Peyer's patch (tissue), 4 donors: ENCODE measurements around the gene TNRC6B. TPM values are rescaled to one million over a fixed set of nuclear protein-coding genes. Genes with fewer than 3 reads are reported as not detected.

ENCODE experiments used
- DNase-seq, 3 donors: peaks; one replicate each; pipeline ENCODE4 v3.0.0-alpha.2; 2017 to 2019
- H3K27ac ChIP-seq, 4 donors: fragments of 200-600 bp; sonication (generic); one replicate each; pipeline ENCODE4 v1.5.1; 2016 to 2019
- H3K27me3 ChIP-seq, 2 donors: fragments of 200-600 bp; sonication (generic); one replicate each; pipeline ENCODE4 v1.5.1; 2019
- H3K36me3 ChIP-seq, 3 donors: fragments of 200-600 bp; sonication (generic); one replicate each; pipeline ENCODE4 v1.5.1; 2016 to 2019
- H3K4me1 ChIP-seq, 4 donors: fragments of 200-600 bp; sonication (generic); one replicate each; pipeline ENCODE4 v1.5.1; 2016 to 2019
- H3K4me3 ChIP-seq, 4 donors: fragments of 200-600 bp; sonication (generic); 1 replicate in 3 of 4; 2 replicates in 1 of 4; pipeline ENCODE4 v1.5.1; 2016 to 2019; ENCODE audit warnings: mild to moderate bottlenecking in 1 of 4
- H3K9me3 ChIP-seq, 4 donors: fragments of 200-600 bp; sonication (generic); one replicate each; pipeline ENCODE4 v1.5.1; 2016 to 2019; ENCODE audit warnings: mild to moderate bottlenecking in 1 of 4
- POLR2A ChIP-seq, 2 donors: fragments of 450-650 bp; IDR thresholded peaks; one replicate each; pipeline ENCODE4 v1.5.1; 2017; ENCODE audit warnings: antibody characterized with exemption in 2 of 2, mild to moderate bottlenecking in 2 of 2, moderate library complexity in 2 of 2
- total RNA-seq, 4 donors: library from RNA; depleted of rRNA; stranded (reverse); fragments of >200 nt; gene quantifications; one replicate each; pipeline ENCODE4 v1.1.0, GENCODE V29; 2016

TNRC6B gene
- total RNA-seq, 4 donors from 2014 or later = 43.6 to 169 (median 54.0) TPM

DNA sequence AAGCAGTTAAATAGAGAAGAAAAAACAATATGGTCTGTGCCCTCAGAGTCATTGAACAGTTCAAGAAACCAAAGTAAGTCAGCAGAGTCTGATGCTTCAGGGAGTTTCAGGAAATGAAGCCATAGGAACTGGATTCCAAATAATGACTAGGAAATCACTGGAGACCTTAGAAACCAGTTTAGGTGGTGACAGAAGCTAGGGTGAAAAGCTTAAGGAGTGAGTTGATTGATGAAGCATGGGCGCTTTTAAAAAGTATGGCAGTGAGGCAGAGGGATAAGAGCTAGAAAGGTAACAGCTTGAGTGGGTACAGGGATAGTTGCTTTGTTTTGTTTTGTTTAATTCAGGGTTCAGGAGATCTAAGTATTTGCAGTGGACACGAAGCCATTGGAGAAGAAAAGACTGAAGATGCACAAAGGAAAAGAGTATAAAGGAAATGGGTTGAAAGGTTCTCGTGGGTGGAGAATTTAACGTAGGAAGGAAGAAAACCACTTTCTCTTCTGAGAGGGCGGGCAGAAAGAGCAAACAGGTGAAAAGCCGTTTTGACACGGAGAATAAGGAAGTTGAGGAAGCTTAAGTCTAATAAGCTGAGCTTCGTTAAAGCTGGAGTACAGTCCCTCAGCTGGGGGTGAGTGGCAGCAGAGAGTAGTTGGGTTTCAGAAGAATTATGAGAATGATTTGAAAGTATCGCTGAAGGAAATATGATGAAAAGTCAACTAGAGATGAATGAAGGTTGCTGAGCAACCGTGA lies 207.5 kb downstream of the TNRC6B start:
- peak overlapping the region; percentile 26 to 74 (median 43) for H3K27ac ChIP-seq
- no peaks in the 10 kb centered on the region for H3K27me3 ChIP-seq
- TF ChIP-seq POLR2A (IDR thresholded peaks at IDR 0.05) = no peak
- peaks cover 0 to 6% (median 3%) of the 10 kb centered on the region in 4 donors for H3K4me1 ChIP-seq
- peak in 1 of 3 donors; percentile 45 for DNase-seq
- peak overlapping the region in 3 of 4 donors; percentile 18 to 26 (median 25) for H3K4me3 ChIP-seq
- no peaks in the 10 kb centered on the region for H3K9me3 ChIP-seq
- no peaks in the 10 kb centered on the region for H3K36me3 ChIP-seq

Other genes starting within 250 kb of the TNRC6B start
- not detected for gene TMA7B, start 217.5 kb upstream of the TNRC6B start, total RNA-seq
- gene FAM83F, start 183.0 kb upstream of the TNRC6B start, total RNA-seq = 10 to 100 TPM in 3 of 4 donors, 1 to 10 TPM in 1; 9.9 to 66.0 (median 51.1) TPM
- gene ADSL, start 168.6 kb downstream of the TNRC6B start, total RNA-seq = 100 to 1,000 TPM in 1 of 4 donors, 10 to 100 TPM in 3; 32.2 to 163 (median 37.4) TPM
- 100 to 1,000 TPM in 3 of 4 donors, 10 to 100 TPM in 1; 82.0 to 268 (median 159) TPM for gene SGSM3, start 192.7 kb downstream of the TNRC6B start, total RNA-seq